Measurements from ENCODE around the gene KCNH6.

KCNH6 gene

GRCh38 chr17:63549289-63549945 lies 26.3 kb downstream of the KCNH6 start:
- peaks cover 12% of the 10 kb centered on the region for H3K4me1 ChIP-seq (ENCODE audit: control insufficient read depth, insufficient read depth, low read length)
- H3K36me3 ChIP-seq (ENCODE audit: control insufficient read depth in 2 of 2, insufficient read depth in 1 of 2, low read length in 2 of 2), result peaks cover 0 to 4% of the 10 kb centered on the region in 2 experiments; a peak in 1 of 3 replicates
- peak overlapping the region; percentile 96 for H3K27ac ChIP-seq (ENCODE audit: extremely low read depth, low read depth, low read length)
- peak overlapping the region; percentile 72 for H3K4me3 ChIP-seq (ENCODE audit: low read depth, low read length)
- POLR2A ChIA-PET, result interaction anchor here (0.7 to 3.3 kb wide), 7 partner anchors 16 to 407 kb away, joined by 3 to 24 read pairs (median 5); partner anchors contain the start of gene MAP3K3
- no peaks in the 10 kb centered on the region for H3K9me3 ChIP-seq (ENCODE audit: control insufficient read depth, insufficient read depth, low read depth, low read length)
- CTCF ChIA-PET, result interaction anchor here (0.6 to 1.4 kb wide), 6 partner anchors 8 to 611 kb away, joined by 3 to 8 read pairs (median 4); no protein-coding TSS in a partner anchor
- no peak for TF ChIP-seq ZNF18 (tag by site-specific recombination; IDR thresholded peaks at IDR 0.05)
- peak; percentile 27; the same call in 1 of the 2 replicates for TF ChIP-seq IKZF3 (tag by site-specific recombination; IDR thresholded peaks at IDR 0.05)
- TF ChIP-seq ZBTB44 (tag by site-specific recombination; IDR thresholded peaks at IDR 0.05), result no peak
- no peak for TF ChIP-seq ZNF423 (tag by site-specific recombination; IDR thresholded peaks at IDR 0.05)
- 0 out of 2 replicates have a peak, but pooled peaks have one; percentile 55 for TF ChIP-seq ZNF645 (tag by site-specific recombination; IDR thresholded peaks at IDR 0.05)
- no peak for TF ChIP-seq GFI1B (tag by site-specific recombination; IDR thresholded peaks at IDR 0.05)
- no peak for TF ChIP-seq ZNF239 (tag by site-specific recombination; IDR thresholded peaks at IDR 0.05)
- no peak for TF ChIP-seq ZNF707 (tag by site-specific recombination; IDR thresholded peaks at IDR 0.05)
- TF ChIP-seq ZNF777 (tag by site-specific recombination; IDR thresholded peaks at IDR 0.05; ENCODE audit: borderline replicate concordance), result no peak; the same call in 1 of the 2 replicates
- TF ChIP-seq ZFHX2 (tag by site-specific recombination; conservative IDR thresholded peaks at IDR 0.05), result no peak
- TF ChIP-seq ZBTB10 (tag by site-specific recombination; IDR thresholded peaks at IDR 0.05), result no peak
- no peak for TF ChIP-seq SP2 (tag by site-specific recombination; IDR thresholded peaks at IDR 0.05)
- TF ChIP-seq ZNF350 (tag by site-specific recombination; IDR thresholded peaks at IDR 0.05), result no peak
- TF ChIP-seq EGR2 (tag by site-specific recombination; IDR thresholded peaks at IDR 0.05; ENCODE audit: low read depth), result no peak
- TF ChIP-seq ZNF404 (tag by site-specific recombination; IDR thresholded peaks at IDR 0.05), result no peak
- TF ChIP-seq ZNF658 (tag by site-specific recombination; IDR thresholded peaks at IDR 0.05), result no peak
- TF ChIP-seq ZNF664 (tag by site-specific recombination; IDR thresholded peaks at IDR 0.05), result no peak
- no peak for TF ChIP-seq ZNF19 (tag by site-specific recombination; IDR thresholded peaks at IDR 0.05; ENCODE audit: low read depth)
- no peak for TF ChIP-seq ZNF354C (tag by site-specific recombination; IDR thresholded peaks at IDR 0.05; ENCODE audit: borderline replicate concordance, low read depth)
- no peak for TF ChIP-seq WT1 (tag by site-specific recombination; IDR thresholded peaks at IDR 0.05)
- no peak for TF ChIP-seq KLF1 (tag by site-specific recombination; IDR thresholded peaks at IDR 0.05)
- TF ChIP-seq ZBTB1 (tag by site-specific recombination; IDR thresholded peaks at IDR 0.05), result no peak
- TF ChIP-seq TRIM28 (IDR thresholded peaks at IDR 0.05; ENCODE audit: borderline replicate concordance, low read length), result no peak
- peak; percentile 92; the same call in 1 of the 2 replicates for TF ChIP-seq ZNF2 (tag by site-specific recombination; IDR thresholded peaks at IDR 0.05)
- no peak for TF ChIP-seq MYNN (tag by site-specific recombination; IDR thresholded peaks at IDR 0.05; ENCODE audit: borderline replicate concordance)
- 0 out of 2 replicates have a peak, but pooled peaks have one; percentile 38 for TF ChIP-seq ZNF16 (tag by site-specific recombination; IDR thresholded peaks at IDR 0.05; ENCODE audit: low read depth)
- TF ChIP-seq ZNF202 (tag by site-specific recombination; IDR thresholded peaks at IDR 0.05; ENCODE audit: borderline replicate concordance), result no peak
- TF ChIP-seq ZNF501 (tag by site-specific recombination; IDR thresholded peaks at IDR 0.05), result no peak
- TF ChIP-seq ZFP41 (tag by site-specific recombination; IDR thresholded peaks at IDR 0.05; ENCODE audit: borderline replicate concordance), result no peak
- TF ChIP-seq KLF7 (tag by site-specific recombination; IDR thresholded peaks at IDR 0.05; ENCODE audit: borderline replicate concordance), result no peak
- peak; percentile 94 for TF ChIP-seq ZBTB20 (tag by site-specific recombination; IDR thresholded peaks at IDR 0.05)
- no peak for TF ChIP-seq ZNF629 (tag by site-specific recombination; IDR thresholded peaks at IDR 0.05)
